HK-2 (cell line): ENCODE data around the gene TOX2.
A peak's percentile ranks its signal among the peaks of the same experiment; 100 is the strongest.

ENCODE experiments used
- DNase-seq: peaks from one replicate; pipeline ENCODE4 v3.0.0-alpha.2; 2018; ENCODE audit not compliant: unreplicated experiment

TOX2 gene

DNA sequence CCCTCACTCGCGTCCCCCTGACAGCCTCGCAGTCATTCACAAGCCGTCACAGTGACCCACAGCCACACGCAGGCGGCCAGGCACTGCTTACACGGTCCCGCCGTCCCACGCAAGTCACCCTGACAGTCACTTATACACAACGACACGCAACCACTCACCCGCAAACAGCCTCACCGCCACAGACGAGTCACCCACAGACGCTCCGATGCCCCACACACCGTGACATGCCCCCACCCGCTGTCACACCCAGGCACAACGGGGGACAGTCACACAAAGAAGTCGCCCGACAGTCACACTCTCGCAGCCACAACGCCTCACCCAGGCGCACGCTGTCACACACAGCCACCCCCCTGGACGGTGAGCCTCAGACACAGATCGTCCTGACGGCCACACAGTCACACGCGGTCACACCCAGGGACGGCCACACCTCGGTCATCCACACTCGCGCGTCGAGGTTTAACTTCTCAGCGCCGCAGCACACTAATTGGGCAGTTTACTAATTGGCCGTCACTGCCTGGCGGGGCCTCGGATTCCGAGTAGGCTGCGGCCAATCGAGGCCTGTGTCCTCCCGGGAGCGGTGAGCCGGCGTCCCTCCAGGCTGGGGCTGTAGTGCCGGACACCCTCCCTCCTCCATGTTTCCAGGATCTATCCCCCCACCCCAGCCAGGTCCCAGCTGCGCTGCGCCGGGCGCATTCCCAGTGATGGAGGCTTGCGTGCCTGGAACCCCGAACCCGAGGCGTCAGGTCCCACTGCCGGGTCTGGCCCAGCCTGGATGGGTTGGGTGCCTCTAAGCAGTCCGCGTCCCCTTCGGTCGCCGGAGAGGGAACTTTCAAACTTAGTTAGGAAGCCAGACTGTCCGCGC lies 790 bp downstream of the TOX2 start:
- DNase-seq, result peak; percentile 13

DNA sequence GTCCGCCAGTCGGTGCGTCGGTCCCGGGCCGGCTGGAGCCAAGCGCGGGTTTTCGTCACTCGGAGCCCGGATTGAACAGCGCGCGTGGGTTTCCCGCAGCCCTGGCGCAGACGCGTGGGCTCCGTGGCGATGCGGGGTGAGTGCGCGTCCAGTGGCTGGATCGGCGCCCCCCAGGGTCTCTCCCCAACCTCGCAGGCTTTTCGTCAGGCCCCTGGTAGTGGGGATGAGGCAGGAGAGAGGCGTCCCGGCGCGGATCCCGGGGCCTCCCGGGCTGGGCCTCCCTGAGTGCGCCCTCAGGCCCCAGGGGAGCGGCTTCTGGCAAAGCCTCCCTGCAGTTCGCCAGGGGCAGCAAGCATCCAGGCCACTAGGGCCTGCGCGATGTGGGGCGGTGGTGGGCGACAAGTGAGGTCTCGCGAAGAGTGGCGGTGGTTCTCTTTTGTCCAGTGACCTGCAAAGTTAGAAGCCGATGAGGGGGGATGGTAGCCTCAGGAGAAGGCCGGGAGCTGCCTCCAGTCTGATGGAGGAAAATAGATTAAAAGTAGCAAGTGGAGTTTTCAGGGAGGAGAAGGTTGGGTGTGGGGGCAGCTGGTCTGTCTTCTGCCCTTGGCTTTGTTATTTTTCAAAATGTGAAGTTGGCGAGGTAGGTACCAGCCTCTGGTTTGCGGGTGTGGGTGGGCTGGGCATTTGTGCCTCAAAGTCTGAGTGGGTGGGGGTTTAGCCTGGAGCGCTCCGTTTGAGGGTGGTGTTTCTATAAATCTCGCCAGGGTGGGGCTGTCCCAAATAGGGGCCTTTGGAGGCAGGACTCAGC lies 1.6 kb downstream of the TOX2 start:
- no peak for DNase-seq

DNA sequence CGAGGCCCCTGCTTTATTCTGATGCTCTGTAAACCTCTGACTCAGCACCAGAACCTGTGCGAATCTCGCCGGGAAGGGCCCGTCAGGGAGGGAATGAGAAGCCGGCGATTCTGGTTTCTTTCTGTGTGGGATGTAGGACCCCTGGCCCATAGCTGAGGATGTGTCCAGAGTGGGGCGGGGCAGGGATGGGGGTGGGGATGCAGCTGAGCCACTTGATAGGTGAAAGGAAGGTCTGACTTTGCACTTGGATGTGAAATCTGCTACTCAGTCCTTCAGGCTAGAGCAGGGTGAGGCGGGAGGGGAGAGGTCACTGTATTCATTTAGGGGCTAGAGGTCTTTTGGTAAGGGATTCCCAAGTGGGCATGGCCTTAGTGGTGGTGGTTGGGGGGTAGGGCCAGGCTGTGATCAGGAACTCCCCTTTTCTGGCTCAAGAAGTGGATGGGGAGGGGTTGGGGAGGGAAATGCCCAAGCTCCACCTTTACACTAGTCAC lies 2.3 kb downstream of the TOX2 start:
- no peak for DNase-seq

- no peak for DNase-seq
These were observed 2.7 kb downstream of the TOX2 start for GRCh38 chr20:43917380-43917779.

- DNase-seq, result no peak
These were observed 5.2 kb downstream of the TOX2 start for GRCh38 chr20:43919686-43920403.

- DNase-seq, result no peak
These were observed 6.1 kb downstream of the TOX2 start for GRCh38 chr20:43920797-43921196.

- DNase-seq, result no peak
These were observed 6.7 kb downstream of the TOX2 start for GRCh38 chr20:43921227-43921780.

DNA sequence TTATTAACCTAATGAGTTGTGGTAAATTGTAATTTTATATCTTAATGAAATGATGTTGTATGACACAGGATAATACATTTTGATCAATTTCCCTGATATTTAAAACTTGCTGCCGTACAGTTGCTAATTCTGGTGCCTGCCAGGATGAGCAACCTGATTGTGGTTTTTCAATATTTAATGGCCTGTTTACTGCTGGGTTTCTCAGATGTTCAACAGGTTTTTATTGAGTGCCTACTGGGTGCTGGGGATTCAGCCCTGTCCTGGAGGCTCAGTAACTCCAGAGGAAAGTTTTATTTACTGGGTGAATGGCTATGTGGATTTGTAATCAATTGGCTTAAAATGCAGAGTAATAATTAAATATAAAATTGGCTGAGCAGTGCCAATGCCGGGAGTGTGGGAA lies 8.0 kb downstream of the TOX2 start:
- DNase-seq, result no peak

DNA sequence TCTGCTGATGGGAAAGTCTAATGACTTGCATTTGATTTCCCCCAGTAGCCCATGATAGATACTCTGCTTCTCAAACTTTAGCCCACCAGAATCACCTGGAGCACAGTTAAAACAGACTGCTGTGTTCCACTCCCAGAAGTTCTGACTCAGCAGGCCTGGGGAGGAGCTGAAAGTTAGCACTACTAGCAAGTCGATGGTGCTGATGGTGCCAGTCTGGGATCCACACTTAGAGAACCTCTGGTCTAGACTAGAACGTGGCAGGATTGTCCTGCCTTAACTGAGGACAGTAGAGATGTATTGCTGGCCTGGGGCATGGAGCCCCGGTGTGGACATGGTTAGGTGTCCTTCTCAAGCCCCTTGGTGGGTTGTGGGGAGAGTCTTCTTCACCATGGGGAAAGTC lies 8.7 kb downstream of the TOX2 start:
- no peak for DNase-seq

DNA sequence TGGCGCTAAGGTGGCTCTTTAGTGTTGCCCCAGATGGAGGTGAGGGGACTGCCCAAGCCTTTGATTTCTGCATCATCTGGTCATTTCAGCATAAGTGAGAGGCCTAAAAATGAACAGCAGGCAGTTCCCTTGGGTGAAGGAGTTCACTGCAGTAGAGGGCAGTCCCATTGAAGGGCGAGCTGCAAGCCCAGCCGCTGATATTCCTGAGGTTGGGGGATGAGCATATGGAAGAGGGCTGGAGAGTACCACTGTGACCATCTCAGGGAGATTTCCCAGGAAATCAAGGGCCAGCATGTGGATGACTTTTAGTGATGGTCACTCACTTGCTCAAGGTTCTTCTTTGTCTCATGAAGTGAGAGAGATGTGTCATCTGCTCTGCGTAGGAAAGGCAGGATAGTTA lies 9.3 kb downstream of the TOX2 start:
- DNase-seq, result no peak

DNA sequence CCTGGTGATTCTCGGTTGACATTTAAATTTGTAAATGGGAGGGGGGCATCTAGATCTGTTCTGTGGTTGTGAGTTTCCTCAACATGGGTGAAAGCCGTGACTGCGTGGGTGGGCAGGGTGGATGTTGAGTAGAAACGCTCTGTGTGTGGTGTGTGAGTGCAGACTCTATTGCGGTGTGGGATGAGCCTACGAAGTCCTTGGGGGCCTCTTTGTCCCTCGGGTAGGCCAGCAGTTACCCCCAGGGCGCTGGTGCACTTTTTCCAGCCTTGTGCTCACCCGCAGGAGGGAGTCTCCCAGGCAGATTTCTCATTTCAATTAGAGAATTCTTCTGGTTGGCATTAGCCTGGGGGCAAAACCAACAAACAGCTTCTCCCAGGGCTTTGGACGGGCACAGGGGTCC lies 10.6 kb downstream of the TOX2 start:
- no peak for DNase-seq

DNA sequence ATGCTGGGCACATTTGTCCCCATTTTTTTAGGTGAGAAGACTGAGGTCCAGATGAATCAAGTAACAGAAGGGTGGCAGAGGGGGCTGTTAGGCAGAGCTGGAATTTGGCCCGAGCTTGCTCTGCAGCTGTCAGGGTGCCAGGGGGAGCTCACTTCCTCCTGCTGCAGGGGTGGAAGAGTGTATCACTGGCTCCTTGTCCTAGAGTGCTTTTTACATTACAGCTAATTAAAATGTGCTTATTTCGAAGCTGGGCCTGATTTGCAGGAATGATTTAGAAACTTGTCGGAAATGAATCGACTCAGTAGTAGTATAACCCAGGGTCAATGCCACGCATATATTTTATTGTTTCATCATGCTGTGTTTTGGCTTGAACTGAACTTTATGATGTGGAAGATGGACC lies 11.1 kb downstream of the TOX2 start:
- no peak for DNase-seq

GRCh38 chr20:43926287-43927050 lies 11.8 kb downstream of the TOX2 start:
- DNase-seq, result no peak

- no peak for DNase-seq
These were observed 17.3 kb downstream of the TOX2 start for GRCh38 chr20:43931976-43932375.

GRCh38 chr20:43934833-43935232 lies 20.2 kb downstream of the TOX2 start:
- no peak for DNase-seq

DNA sequence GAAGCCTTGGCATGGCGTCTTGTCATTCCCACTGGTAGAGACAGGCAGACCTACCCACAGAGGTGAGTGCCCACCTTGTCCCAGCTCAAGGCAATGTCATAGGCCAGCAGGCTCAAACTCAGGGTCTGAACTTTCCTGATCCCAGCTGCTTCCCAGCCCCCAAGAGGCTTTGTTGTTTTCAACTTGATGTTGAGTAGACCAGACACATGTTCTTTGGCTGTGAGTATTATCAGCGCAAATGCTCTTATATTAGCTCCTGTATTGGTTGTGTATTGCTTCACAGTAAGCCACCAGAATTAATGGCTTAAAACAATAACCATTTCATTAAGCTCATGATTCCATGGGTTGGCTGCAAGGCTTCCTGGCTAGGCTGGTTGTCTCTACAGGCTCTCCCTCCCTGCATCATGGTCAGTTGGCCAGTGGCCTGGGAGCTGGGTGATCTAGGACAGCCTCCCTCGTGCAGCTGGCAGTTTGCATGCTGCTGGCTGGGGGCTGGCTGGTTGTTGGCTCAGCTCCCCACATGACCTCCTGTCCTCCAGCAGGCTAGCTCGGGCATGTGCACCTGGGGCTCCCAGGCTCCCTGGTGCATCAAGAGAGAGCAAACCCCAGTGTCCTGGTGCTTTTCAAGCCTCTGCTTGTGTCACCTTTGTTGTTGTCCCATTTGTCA lies 21.6 kb downstream of the TOX2 start:
- DNase-seq, result no peak

DNA sequence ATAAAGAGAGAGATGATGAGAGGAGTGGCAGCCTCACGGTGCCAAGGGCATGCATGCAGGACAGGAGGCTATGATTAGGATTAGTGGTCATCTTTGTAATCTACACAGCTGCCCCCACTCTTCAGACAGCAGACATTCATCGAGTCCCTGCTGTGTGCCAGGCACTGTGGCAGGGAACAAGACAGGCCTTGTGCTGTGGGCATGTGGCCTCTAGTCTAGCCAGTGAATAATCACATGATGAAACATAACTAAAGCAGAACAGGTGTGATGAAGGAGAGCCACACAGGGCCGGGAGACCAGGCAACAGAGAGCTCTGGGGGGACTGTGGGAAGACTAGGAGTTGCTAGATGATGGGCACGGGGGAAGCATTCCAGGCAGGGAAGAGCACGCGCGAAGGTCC lies 22.2 kb downstream of the TOX2 start:
- no peak for DNase-seq

DNA sequence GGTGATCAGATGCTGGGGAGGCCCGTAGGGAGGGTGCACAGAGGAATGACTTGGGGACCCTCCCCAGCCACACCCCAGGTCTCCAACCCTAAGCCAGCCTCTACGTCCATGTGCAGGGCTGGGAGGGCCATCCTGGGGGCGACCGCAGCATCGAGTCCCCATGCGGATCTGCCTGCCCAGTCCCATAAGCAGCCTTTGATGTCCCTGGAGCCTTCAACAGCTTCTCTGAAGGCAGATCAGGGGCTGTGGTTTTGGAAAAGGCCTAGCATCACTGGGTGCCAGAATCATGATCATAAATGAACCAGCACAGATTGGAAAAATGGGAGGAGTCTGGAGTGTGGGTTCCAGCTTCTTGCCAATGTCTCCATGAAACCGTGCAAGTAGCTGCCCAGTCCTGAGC lies 22.9 kb downstream of the TOX2 start:
- no peak for DNase-seq

DNA sequence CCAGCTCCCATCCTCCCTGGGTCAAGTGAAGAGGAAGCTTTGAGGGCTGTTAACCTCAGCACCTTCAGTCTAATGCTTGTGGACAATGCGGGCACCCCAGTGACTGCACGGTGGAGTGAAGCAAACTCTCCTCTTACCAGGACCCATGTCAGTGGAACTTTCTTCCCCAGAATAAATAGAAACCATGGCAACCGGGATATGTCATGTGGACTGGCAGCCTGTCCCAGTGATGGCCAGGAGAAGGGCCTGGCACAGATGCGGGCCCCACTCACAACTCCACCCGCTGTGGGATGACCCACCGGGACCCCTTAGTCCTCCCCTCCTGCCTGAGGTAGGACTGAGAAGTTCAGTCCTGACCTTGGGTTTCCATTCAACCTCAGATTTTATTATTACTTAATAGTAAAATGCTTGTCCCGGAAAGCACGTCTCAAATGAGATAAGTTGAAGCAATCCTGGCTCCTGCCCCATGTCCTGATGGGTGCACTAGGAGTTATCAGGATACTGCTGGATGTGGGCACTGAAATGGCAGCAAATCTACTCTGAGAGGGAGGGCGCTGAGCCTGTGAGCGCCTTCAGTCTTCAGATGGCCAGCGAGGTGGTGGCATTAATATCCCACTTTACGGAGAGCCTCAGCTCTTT lies 23.5 kb downstream of the TOX2 start:
- DNase-seq, result no peak
